ENCODE results near the gene NTRK1.

- TF ChIP-seq POLR2AphosphoS5 (IDR thresholded peaks at IDR 0.05; ENCODE audit: low read depth, low read length): no peak
- TF ChIP-seq POLR2A (IDR thresholded peaks at IDR 0.05; ENCODE audit: low read depth, low read length): no peak
- no peak for TF ChIP-seq TAF1 (IDR thresholded peaks at IDR 0.05; ENCODE audit: low read depth, low read length)
These were observed 38.0 kb upstream of the NTRK1 start for GRCh38 chr1:156822680-156823079.

All from GM12891 (cell line).